Cardiac fibroblast (primary cell): Measurements from ENCODE around the gene CKS1B.
A peak's percentile ranks its signal among the peaks of the same experiment; 100 is the strongest.

Experiments
- DNase-seq, 2 donors: peaks; one replicate each; pipeline versions ENCODE4 v3.0.0 to v3.0.0-alpha.2; 2010; ENCODE audit warnings: low read depth in 2 of 2
- H3K4me3 ChIP-seq, 2 donors: replicated peaks in 1 of 2; 1 replicate in 1 of 2; 2 replicates in 1 of 2; pipeline ENCODE4 v1.5.1; 2011; ENCODE audit warnings: low read depth in 2 of 2, low read length in 2 of 2, mild to moderate bottlenecking in 2 of 2, moderate library complexity in 1 of 2
- CTCF ChIP-seq: IDR thresholded peaks from one replicate; pipeline ENCODE4 v1.5.1; 2011; ENCODE audit warnings: low read depth, mild to moderate bottlenecking, low read length, inconsistent platforms

CKS1B gene

GRCh38 chr1:154960446-154961136 is 13.9 kb upstream of the CKS1B start:
- DNase-seq, result no peak
- no peak for TF ChIP-seq CTCF

GRCh38 chr1:154961207-154962155 is 13.0 kb upstream of the CKS1B start, which contains the start of gene PYGO2:
TSS of gene PYGO2 (minus strand) at chr1:154961782. CDS start at chr1:154961576, 206 bp downstream.
- peak; percentile 77 to 80 for DNase-seq
- H3K4me3 ChIP-seq, result peak within 1 kb of the TSS; percentile 59 to 75
- TF ChIP-seq CTCF, result no peak

More at GRCh38 chr1:154960446-154961136, 13.9 kb upstream of the CKS1B start:
- peak overlapping the region; percentile 59 to 75 for H3K4me3 ChIP-seq

- peak overlapping the region; percentile 54 to 75 for H3K4me3 ChIP-seq
- no peak for TF ChIP-seq CTCF
- DNase-seq, result peak; percentile 39 to 43
These were observed 12.2 kb upstream of the CKS1B start for GRCh38 chr1:154962156-154962749.

GRCh38 chr1:154962795-154963330 is 11.6 kb upstream of the CKS1B start:
- no peak for DNase-seq
- no peak for TF ChIP-seq CTCF
- no peak overlapping the region for H3K4me3 ChIP-seq

- no peak for TF ChIP-seq CTCF
- DNase-seq, result no peak
- H3K4me3 ChIP-seq, result no peak overlapping the region
These were observed 10.8 kb upstream of the CKS1B start for GRCh38 chr1:154963643-154964042.

GRCh38 chr1:154964359-154964758 is 10.1 kb upstream of the CKS1B start:
- no peak for TF ChIP-seq CTCF

More at GRCh38 chr1:154964359-154964758, 10.1 kb upstream of the CKS1B start:
- H3K4me3 ChIP-seq, result no peak overlapping the region
- DNase-seq, result no peak
